H1 (cell line): ENCODE data around the gene MTF2. TPM values are rescaled to one million over a fixed set of nuclear protein-coding genes. Genes with fewer than 3 reads are reported as not detected.

Experiments
- CTCF ChIA-PET: fragments of 300-600 bp; sonication (Branson Sonifier 250); formaldehyde crosslinking; loops from one replicate; lab custom pipeline; 2021; ENCODE audit not compliant: partially characterized antibody; lab: Charles Lee
- POLR2A ChIA-PET: fragments of 300-600 bp; sonication (Branson Sonifier 250); formaldehyde crosslinking; loops from one replicate; lab custom pipeline; 2021; ENCODE audit warnings: inconsistent platforms; ENCODE audit not compliant: partially characterized antibody; lab: Charles Lee
- DNase-seq, 2 experiments: peaks; one replicate each; pipeline versions ENCODE4 v3.0.0 to v3.0.0-alpha.2; 2010 to 2022; ENCODE audit warnings: low spot score in 2 of 2, low read depth in 1 of 2, mixed read lengths in 1 of 2
- FAIRE-seq: peaks from 2 replicates; lab custom pipeline; 2011; peaks lifted over from hg19 to GRCh38; lab: Jason Lieb, UNC
- H2AFZ ChIP-seq: 2 replicates; pipeline ENCODE4 v1.8.1; 2012; ENCODE audit warnings: low read length, inconsistent platforms
- H2AK5ac ChIP-seq: 2 replicates; pipeline ENCODE4 v1.6.1; 2013; ENCODE audit warnings: low read depth, low read length
- H2BK120ac ChIP-seq: replicated peaks from 2 replicates; pipeline ENCODE3; 2013; ENCODE audit warnings: low read depth, low read length, inconsistent platforms
- H2BK12ac ChIP-seq: 2 replicates; pipeline ENCODE4 v1.6.1; 2013; ENCODE audit warnings: low read depth, low read length
- H2BK15ac ChIP-seq: 2 replicates; pipeline ENCODE4 v1.6.1; 2013; ENCODE audit warnings: low read length
- H2BK20ac ChIP-seq: 2 replicates; pipeline ENCODE4 v1.6.1; 2013; ENCODE audit warnings: low read length
- H2BK5ac ChIP-seq: 2 replicates; pipeline ENCODE4 v1.6.1; 2013; ENCODE audit warnings: low read depth, low read length
- H3K14ac ChIP-seq: 2 replicates; pipeline ENCODE4 v1.6.1; 2013; ENCODE audit warnings: inconsistent platforms; ENCODE audit not compliant: insufficient read length
- H3K18ac ChIP-seq: 2 replicates; pipeline ENCODE4 v1.6.1; 2013; ENCODE audit warnings: low read length; ENCODE audit errors: extremely low read depth
- H3K23ac ChIP-seq: 2 replicates; pipeline ENCODE4 v1.6.1; 2013; ENCODE audit warnings: inconsistent platforms; ENCODE audit not compliant: insufficient read length
- H3K23me2 ChIP-seq: 2 replicates; pipeline ENCODE4 v1.6.1; 2013; ENCODE audit warnings: low read depth, low read length
- H3K27ac ChIP-seq: 2 replicates; pipeline ENCODE4 v1.6.1; 2011; ENCODE audit warnings: low read depth, low read length, inconsistent platforms
- H3K27me3 ChIP-seq, 4 experiments: replicated peaks in 1 of 4; 1 replicate in 1 of 4; 2 replicates in 3 of 4; pipeline versions ENCODE4 v1.6.1 to v1.8.1; 2011 to 2013; ENCODE audit warnings: low read length in 3 of 4, mild to moderate bottlenecking in 3 of 4, inconsistent platforms in 2 of 4, mixed read lengths in 2 of 4, moderate library complexity in 1 of 4; ENCODE audit not compliant: control insufficient read depth in 3 of 4, insufficient read depth in 3 of 4; ENCODE audit errors: extremely low read depth in 1 of 4
- H3K36me3 ChIP-seq, 4 experiments: 2 replicates each; pipeline versions ENCODE4 v1.6.1 to v1.8.1; 2011 to 2013; ENCODE audit warnings: mild to moderate bottlenecking in 4 of 4, low read length in 3 of 4, moderate library complexity in 2 of 4, control low read depth in 1 of 4, inconsistent platforms in 1 of 4; ENCODE audit not compliant: insufficient read depth in 4 of 4, control insufficient read depth in 2 of 4
- H3K4ac ChIP-seq: replicated peaks from 2 replicates; pipeline ENCODE3; 2013; ENCODE audit warnings: low read length, low read depth, mixed read lengths, inconsistent platforms; ENCODE audit not compliant: insufficient read length
- H3K4me1 ChIP-seq, 4 experiments: replicated peaks in 1 of 4; 1 replicate in 1 of 4; 2 replicates in 3 of 4; pipeline versions ENCODE4 v1.6.1 to v1.8.1; 2011 to 2013; ENCODE audit warnings: low read length in 3 of 4, inconsistent platforms in 2 of 4, mixed read lengths in 1 of 4; ENCODE audit not compliant: insufficient read depth in 4 of 4, control insufficient read depth in 3 of 4
- H3K4me2 ChIP-seq, 2 experiments: 2 replicates each; pipeline versions ENCODE4 v1.6.1 to v1.8.1; 2011 to 2013; ENCODE audit warnings: low read depth in 2 of 2, low read length in 2 of 2, control low read depth in 1 of 2, inconsistent platforms in 1 of 2, mild to moderate bottlenecking in 1 of 2; ENCODE audit not compliant: insufficient read depth in 1 of 2
- H3K4me3 ChIP-seq, 4 experiments: fragments of 200-600, 300-600 bp in 1 of 4; sonication (generic), shearing (Covaris generic), sonication (Bioruptor Twin) in 1 of 4; 2 replicates each; pipeline versions ENCODE4 v1.5.1 to v1.8.1; 2011 to 2016; ENCODE audit warnings: low read length in 4 of 4, low read depth in 3 of 4, control low read depth in 2 of 4, inconsistent platforms in 2 of 4, mild to moderate bottlenecking in 2 of 4, mixed read lengths in 1 of 4, moderate library complexity in 1 of 4; ENCODE audit not compliant: insufficient read depth in 2 of 4; ENCODE audit errors: extremely low read depth in 1 of 4
- H3K56ac ChIP-seq: replicated peaks from 2 replicates; pipeline ENCODE3; 2013; ENCODE audit warnings: low read depth, mild to moderate bottlenecking, mixed read lengths, low read length, inconsistent platforms; ENCODE audit not compliant: insufficient read length
- H3K79me1 ChIP-seq: 2 replicates; pipeline ENCODE4 v1.6.1; 2013; ENCODE audit warnings: low read depth, low read length, control low read depth
- H3K79me2 ChIP-seq, 2 experiments: 2 replicates each; pipeline versions ENCODE4 v1.6.1 to v1.8.1; 2012 to 2013; ENCODE audit warnings: low read length in 2 of 2, mild to moderate bottlenecking in 2 of 2, inconsistent platforms in 1 of 2; ENCODE audit not compliant: insufficient read depth in 2 of 2, control insufficient read depth in 1 of 2
- H3K9ac ChIP-seq, 4 experiments: replicated peaks in 1 of 4; 1 replicate in 1 of 4; 2 replicates in 3 of 4; pipeline versions ENCODE4 v1.6.1 to v1.8.1; 2011 to 2013; ENCODE audit warnings: low read depth in 3 of 4, low read length in 3 of 4, control low read depth in 2 of 4, mild to moderate bottlenecking in 2 of 4, moderate library complexity in 2 of 4, inconsistent platforms in 1 of 4; ENCODE audit errors: extremely low read depth in 1 of 4
- H3K9me3 ChIP-seq, 2 experiments: 2 replicates each; pipeline versions ENCODE4 v1.6.1 to v1.8.1; 2012 to 2013; ENCODE audit warnings: mild to moderate bottlenecking in 2 of 2, moderate library complexity in 2 of 2, control low read depth in 1 of 2, inconsistent platforms in 1 of 2, low read depth in 1 of 2, low read length in 1 of 2, mixed read lengths in 1 of 2; ENCODE audit not compliant: insufficient read depth in 2 of 2
- H4K20me1 ChIP-seq, 2 experiments: replicated peaks in 1 of 2; 2 replicates each; pipeline versions ENCODE3 to v1.8.1; 2011 to 2013; ENCODE audit warnings: inconsistent platforms in 2 of 2, low read length in 2 of 2, mild to moderate bottlenecking in 1 of 2; ENCODE audit not compliant: insufficient read depth in 2 of 2, control insufficient read depth in 1 of 2
- H4K5ac ChIP-seq: 2 replicates; pipeline ENCODE4 v1.6.1; 2013; ENCODE audit warnings: low read length, low read depth, mixed read lengths, inconsistent platforms; ENCODE audit not compliant: insufficient read length
- H4K8ac ChIP-seq: 2 replicates; pipeline ENCODE4 v1.8.0; 2013; ENCODE audit warnings: mild to moderate bottlenecking, moderate library complexity, low read length, inconsistent platforms; ENCODE audit not compliant: insufficient read depth; ENCODE audit errors: extremely low read depth
- H4K91ac ChIP-seq: replicated peaks from 2 replicates; pipeline ENCODE3; 2013; ENCODE audit warnings: low read length, mixed read lengths, inconsistent platforms; ENCODE audit not compliant: insufficient read length
- ASH2L ChIP-seq: fragments of 200-600, 300-600 bp; sonication (generic); IDR thresholded peaks from one replicate; pipeline ENCODE4 v1.7.1; 2017; ENCODE audit warnings: low read length
- CBX8 ChIP-seq: fragments of 300-800, 300-1000 bp; sonication (generic); IDR thresholded peaks from 2 replicates; pipeline ENCODE4 v1.7.1; 2016; ENCODE audit warnings: low read depth, low read length, borderline replicate concordance
- CTCF ChIP-seq, 3 experiments: IDR thresholded peaks; 1 replicate in 2 of 3; 2 replicates in 1 of 3; pipeline versions ENCODE4 v1.5.1 to v1.6.1; 2011; ENCODE audit warnings: low read length in 3 of 3, mild to moderate bottlenecking in 3 of 3, inconsistent platforms in 2 of 3, low read depth in 1 of 3, moderate library complexity in 1 of 3; ENCODE audit not compliant: insufficient read depth in 1 of 3; ENCODE audit errors: control extremely low read depth in 1 of 3
- HDAC2 ChIP-seq, 2 experiments: fragments of 300-600 bp in 1 of 2; sonication (generic) in 1 of 2; IDR thresholded peaks; 2 replicates each; pipeline ENCODE4 v1.6.1; 2011 to 2012; ENCODE audit warnings: low read depth in 2 of 2, low read length in 2 of 2, mild to moderate bottlenecking in 2 of 2, moderate library complexity in 2 of 2, borderline replicate concordance in 1 of 2, inconsistent platforms in 1 of 2
- JUND ChIP-seq: IDR thresholded peaks from 2 replicates; pipeline ENCODE4 v1.6.1; 2011; ENCODE audit warnings: mild to moderate bottlenecking, improper control_type of control experiment, low read length
- POU5F1 ChIP-seq: IDR thresholded peaks from 2 replicates; pipeline ENCODE4 v1.6.1; 2011; ENCODE audit warnings: low read depth, mild to moderate bottlenecking, low read length, moderate library complexity
- SIN3A ChIP-seq, 2 experiments: IDR thresholded peaks in 1 of 2; conservative IDR thresholded peaks in 1 of 2; 2 replicates each; pipeline ENCODE4 v1.6.1; 2011 to 2012; ENCODE audit warnings: low read length in 2 of 2, improper control_type of control experiment in 1 of 2, low read depth in 1 of 2, mild to moderate bottlenecking in 1 of 2
- WGBS, 2 experiments: shearing (Covaris generic) in 1 of 2; methylation state at CpG; one replicate each; pipeline versions ENCODE4 v1.1.6 to v1.1.7; 2013 to 2015; ENCODE audit warnings: low lambda C conversion rate in 2 of 2, mixed read lengths in 2 of 2, inconsistent platforms in 1 of 2, low coverage in 1 of 2, missing lambda C conversion rate in 1 of 2; ENCODE audit not compliant: insufficient replicate concordance in 2 of 2, insufficient coverage in 1 of 2, insufficient read length in 1 of 2; ENCODE audit errors: extremely low coverage in 1 of 2, missing lambda C conversion rate in 1 of 2; 5-methylcytosine and 5-hydroxymethylcytosine counted together
- polyA plus RNA-seq, 7 experiments: library from polyadenylated mRNA; depleted of rRNA in 3 of 7; stranded (reverse) in 5 of 7; unstranded in 2 of 7; fragments of >200 nt in 5 of 7; fragments of 200-250 nt in 2 of 7; gene quantifications; 1 replicate in 5 of 7; 2 replicates in 1 of 7; 4 replicates in 1 of 7; pipeline versions ENCODE4 v1.2.1 to v1.2.3, GENCODE V29; 2011 to 2013; ENCODE audit warnings: missing spikeins in 2 of 7, mixed read lengths in 2 of 7
- total RNA-seq: library from RNA; stranded (reverse); fragmentation: NEBNext Ultra II Directional; extraction: Animal tissue kit (Norgen Biotek cat#: 25700); gene quantifications from 2 replicates; pipeline ENCODE4 v1.2.1, GENCODE V29; 2021

MTF2 gene
- total and polyA plus RNA-seq, 2 of the 8 experiments (the other 6 are each of a cell fraction or from before 2014, with no cell fraction given): 72.1 to 102 TPM

GRCh38 chr1:93095804-93096585, 16.9 kb downstream of the MTF2 start:
- H2BK12ac ChIP-seq: no peak overlapping the region
- H4K5ac ChIP-seq: no peak overlapping the region
- no peaks in the 10 kb centered on the region for H3K23me2 ChIP-seq
- H4K20me1 ChIP-seq: peaks cover 26 to 42% of the 10 kb centered on the region in 2 experiments
- H3K27ac ChIP-seq: no peak overlapping the region
- H3K14ac ChIP-seq: no peak overlapping the region
- no peak overlapping the region for H3K56ac ChIP-seq
- no peak for FAIRE-seq
- POLR2A ChIA-PET: interaction anchor here (1.2 to 4.3 kb wide), 4 partner anchors 9 to 16 kb away, joined by 3 to 41 read pairs (median 12); partner anchors contain the start of gene MTF2
- H2BK5ac ChIP-seq: no peak overlapping the region
- no peak overlapping the region for H3K4ac ChIP-seq
- H3K4me1 ChIP-seq: peaks cover 0 to 6% (median 5%) of the 10 kb centered on the region in 4 experiments; a peak in 4 of 7 replicates
- H3K9ac ChIP-seq: no peak overlapping the region
- peaks cover 45 to 100% of the 10 kb centered on the region in 2 experiments for H3K79me2 ChIP-seq
- no peak overlapping the region for H3K4me2 ChIP-seq
- TF ChIP-seq HDAC2 (IDR thresholded peaks at IDR 0.05; ENCODE audit: borderline replicate concordance in 1 of 2, low read depth in 2 of 2, low read length in 2 of 2) (no peak), SIN3A (conservative IDR thresholded peaks at IDR 0.05 in 1 of 2, IDR thresholded peaks at IDR 0.05 in 1 of 2; ENCODE audit: low read depth in 1 of 2, low read length in 2 of 2) (no peak), CBX8 (no peak), POU5F1 (no peak), ASH2L (no peak), CTCF (IDR thresholded peaks at IDR 0.05; ENCODE audit: control extremely low read depth in 1 of 3, insufficient read depth in 1 of 3, low read depth in 1 of 3, low read length in 3 of 3) (no peak), JUND (no peak)
- no peak overlapping the region for H3K18ac ChIP-seq
- H2BK15ac ChIP-seq: no peak overlapping the region
- H2AK5ac ChIP-seq: no peak overlapping the region
- no peaks in the 10 kb centered on the region; a peak in 1 of 8 replicates for H3K36me3 ChIP-seq
- H3K9me3 ChIP-seq: no peaks in the 10 kb centered on the region
- H2BK120ac ChIP-seq: no peak overlapping the region
- H4K8ac ChIP-seq: no peak overlapping the region
- no peak overlapping the region for H3K4me3 ChIP-seq
- H2BK20ac ChIP-seq: no peak overlapping the region
- H3K79me1 ChIP-seq: no peaks in the 10 kb centered on the region; the same call in 1 of the 2 replicates
- CTCF ChIA-PET: interaction anchor here (1.0 to 1.9 kb wide), 3 partner anchors 9 to 18 kb away, joined by 3 to 5 read pairs (median 5); partner anchors contain the start of gene MTF2
- WGBS, 2 experiments: 91 to 100% methylated on average over 1 to 6 of the region's 6 CpGs
- DNase-seq: no peak
- no peaks in the 10 kb centered on the region for H3K27me3 ChIP-seq
- H4K91ac ChIP-seq: no peak overlapping the region
- no peak overlapping the region for H3K23ac ChIP-seq
- H2AFZ ChIP-seq: no peak overlapping the region
